Umbilical cord (tissue), 2 donors: ENCODE results near the gene NELFCD. TPM values are rescaled to one million over a fixed set of nuclear protein-coding genes. Genes with fewer than 3 reads are reported as not detected.
"Not testable (repeated sequence)": the region's sequence is repeated elsewhere in the genome, so short reads cannot be mapped to it uniquely, and the experiment has no call there.

Experiments
- DNase-seq: peaks from one replicate; pipeline ENCODE4 v3.0.0-alpha.2; 2015; ENCODE audit warnings: low spot score
- total RNA-seq: library from RNA; depleted of rRNA; stranded (reverse); fragments of >200 nt; gene quantifications from one replicate; pipeline ENCODE4 v1.2.3, GENCODE V29; 2014; ENCODE audit warnings: low replicate concordance; ENCODE audit not compliant: insufficient read depth

NELFCD gene, protein sequence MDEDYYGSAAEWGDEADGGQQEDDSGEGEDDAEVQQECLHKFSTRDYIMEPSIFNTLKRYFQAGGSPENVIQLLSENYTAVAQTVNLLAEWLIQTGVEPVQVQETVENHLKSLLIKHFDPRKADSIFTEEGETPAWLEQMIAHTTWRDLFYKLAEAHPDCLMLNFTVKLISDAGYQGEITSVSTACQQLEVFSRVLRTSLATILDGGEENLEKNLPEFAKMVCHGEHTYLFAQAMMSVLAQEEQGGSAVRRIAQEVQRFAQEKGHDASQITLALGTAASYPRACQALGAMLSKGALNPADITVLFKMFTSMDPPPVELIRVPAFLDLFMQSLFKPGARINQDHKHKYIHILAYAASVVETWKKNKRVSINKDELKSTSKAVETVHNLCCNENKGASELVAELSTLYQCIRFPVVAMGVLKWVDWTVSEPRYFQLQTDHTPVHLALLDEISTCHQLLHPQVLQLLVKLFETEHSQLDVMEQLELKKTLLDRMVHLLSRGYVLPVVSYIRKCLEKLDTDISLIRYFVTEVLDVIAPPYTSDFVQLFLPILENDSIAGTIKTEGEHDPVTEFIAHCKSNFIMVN
- total RNA-seq, result 28.2 TPM

DNA sequence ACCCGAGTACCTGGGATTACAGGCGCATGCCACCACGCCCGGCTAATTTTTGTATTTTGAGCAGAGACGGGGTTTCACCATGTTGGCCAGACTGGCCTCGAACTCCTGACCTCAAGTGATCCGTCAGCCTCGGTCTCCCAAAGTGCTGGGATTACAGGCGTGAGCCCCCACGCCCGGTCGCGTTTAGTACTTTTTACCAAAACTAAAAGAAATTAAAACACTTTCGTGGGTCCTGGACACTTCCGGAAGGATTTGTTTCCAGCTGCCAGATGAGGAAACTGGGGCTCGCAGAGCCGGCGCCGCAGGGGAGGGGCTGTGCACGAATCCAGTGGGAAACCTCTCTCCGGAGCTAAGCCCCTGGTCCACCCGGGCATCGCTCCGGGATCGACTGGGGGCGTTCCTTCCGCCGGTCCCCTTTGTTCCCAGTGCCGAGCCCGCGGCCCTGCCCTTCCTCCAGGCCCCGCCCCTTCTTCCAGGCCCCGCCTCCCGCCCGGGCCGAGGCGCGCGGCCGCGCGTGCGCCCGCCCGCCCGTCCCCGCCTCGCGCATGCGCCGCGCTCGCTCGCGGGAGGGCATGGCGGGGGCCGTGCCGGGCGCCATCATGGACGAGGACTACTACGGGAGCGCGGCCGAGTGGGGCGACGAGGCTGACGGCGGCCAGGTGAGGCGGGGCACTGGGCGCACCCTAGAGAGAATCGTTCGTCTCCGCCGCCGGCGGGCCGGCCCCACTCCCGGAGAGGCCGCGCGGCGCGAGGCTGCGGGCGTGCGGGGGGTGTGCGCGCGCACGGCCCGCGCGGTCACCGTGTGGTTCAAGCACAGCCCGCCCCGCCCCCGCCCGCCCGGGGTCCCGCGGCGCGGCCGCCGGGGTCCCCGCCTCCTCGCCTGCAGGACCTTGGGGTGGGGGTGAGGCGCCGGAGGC is at the start of gene NELFCD:
Gene NELFCD (plus strand): TSS at position 546 of the 917 bp plus-strand sequence. CDS start 54 bp downstream, at position 600.
- peak; percentile 89 for DNase-seq

DNA sequence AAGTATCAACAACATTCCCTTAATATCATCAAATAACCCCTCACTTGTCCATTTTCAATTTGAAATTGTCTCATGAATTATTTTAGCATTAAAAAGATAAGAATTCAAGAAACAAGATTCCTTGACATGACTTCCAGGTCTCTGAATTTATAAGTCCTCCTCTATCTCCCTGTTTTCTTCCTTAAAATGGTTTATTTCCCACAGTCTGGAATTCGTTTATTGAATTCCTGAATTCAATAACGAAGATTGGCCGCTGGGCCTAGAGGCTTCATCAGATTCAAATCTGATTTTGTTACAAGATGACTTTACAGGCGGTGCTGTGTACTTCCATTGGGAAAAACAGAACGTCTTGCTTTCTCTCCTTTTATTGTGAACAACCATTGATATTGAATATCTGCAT is 48.9 kb upstream of the NELFCD start:
- no peak for DNase-seq

DNA sequence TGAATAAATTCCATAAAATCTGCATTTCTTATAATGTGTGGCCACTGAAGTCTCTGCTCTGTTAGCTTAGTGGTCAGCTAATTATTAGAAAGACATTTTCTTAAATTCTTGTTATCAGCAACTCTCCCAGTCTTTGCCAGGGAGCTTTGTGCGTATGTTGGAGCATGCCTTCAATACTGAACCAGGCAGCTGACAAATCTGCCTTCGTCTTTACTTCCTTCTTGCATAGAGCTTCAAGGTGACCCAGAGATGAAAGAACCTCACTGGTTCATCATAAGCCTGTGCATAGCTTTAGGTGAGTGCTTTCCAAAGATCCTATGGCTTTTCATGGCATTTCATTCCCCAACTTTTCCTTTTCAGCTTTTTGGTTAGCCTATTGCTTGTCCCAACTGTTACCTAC is 43.0 kb upstream of the NELFCD start:
- no peak for DNase-seq

DNA sequence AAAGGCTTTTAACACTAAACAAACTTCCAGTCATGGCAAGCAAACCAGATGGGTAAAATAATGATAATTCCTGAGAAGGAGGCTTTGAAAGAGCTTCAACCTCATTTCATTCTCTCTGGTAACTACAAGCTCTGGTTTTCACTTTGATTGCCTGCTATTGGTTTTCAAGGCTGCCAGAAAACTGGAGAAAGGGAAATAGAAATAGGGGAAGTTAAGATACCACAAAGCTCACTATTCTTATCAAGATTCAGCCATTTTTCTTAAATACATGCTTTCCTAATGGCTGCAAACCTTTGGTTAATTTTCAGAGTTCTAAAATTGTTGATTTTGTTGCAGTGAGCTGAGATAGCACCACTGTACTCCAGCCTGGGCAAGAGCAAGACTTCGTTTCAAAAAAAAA is 42.5 kb upstream of the NELFCD start:
- no peak for DNase-seq

DNA sequence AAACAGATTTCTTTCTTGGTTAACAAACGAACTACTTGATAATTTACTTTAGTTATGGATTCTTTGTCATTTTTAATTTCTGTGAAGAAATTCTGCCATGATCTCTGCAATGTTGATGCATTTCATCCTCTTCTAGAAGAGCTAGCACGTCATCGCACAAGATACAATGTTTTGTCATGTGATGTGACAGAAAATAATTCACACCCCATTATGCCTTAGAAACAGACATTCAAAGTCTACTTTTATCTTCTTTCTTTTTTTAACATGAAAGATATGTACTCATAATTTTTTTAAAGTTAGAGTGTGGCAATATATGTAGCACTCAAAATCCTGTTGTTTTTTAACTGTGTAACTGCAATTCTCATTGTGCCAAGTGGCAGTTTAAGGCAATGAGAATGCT is 39.6 kb upstream of the NELFCD start:
- no peak for DNase-seq

DNA sequence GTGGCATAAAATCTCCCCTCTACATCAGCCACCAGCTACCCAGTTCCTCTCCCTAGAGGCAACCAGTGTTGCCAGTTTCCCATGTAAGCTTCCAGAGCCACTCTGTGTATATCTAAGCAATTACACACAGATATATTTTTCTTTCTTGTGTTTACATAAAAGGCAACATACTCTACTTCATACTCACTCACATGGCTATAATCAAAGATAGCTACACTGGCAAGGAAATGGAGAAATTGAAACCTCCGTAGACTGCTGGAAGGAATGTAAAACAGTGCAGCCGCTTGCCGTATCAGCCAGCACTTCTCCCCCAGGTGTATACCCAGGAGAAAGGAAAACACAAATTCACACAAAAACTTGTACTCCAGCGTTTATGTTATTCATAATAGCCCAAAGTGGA is 38.5 kb upstream of the NELFCD start:
- no peak for DNase-seq

DNA sequence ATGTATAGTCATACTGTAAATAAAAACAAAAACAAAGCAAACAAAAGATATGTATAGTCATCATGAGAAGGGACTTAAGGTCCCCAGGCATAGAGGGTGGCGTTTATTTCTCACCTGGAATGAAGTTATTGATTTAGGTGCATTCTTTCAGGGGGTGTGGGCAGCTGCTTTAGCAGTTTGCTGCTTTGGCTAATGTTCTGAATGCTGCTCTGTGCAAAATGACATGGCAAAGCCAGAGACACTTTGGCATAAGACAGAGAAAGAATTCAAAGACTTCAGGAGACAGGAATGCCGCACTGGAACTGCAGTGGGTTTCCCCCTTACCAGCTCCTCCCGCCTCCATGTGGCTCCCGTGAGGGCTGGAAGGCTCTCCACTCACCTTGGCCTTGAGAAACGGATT is 36.4 kb upstream of the NELFCD start:
- DNase-seq, result no peak

DNA sequence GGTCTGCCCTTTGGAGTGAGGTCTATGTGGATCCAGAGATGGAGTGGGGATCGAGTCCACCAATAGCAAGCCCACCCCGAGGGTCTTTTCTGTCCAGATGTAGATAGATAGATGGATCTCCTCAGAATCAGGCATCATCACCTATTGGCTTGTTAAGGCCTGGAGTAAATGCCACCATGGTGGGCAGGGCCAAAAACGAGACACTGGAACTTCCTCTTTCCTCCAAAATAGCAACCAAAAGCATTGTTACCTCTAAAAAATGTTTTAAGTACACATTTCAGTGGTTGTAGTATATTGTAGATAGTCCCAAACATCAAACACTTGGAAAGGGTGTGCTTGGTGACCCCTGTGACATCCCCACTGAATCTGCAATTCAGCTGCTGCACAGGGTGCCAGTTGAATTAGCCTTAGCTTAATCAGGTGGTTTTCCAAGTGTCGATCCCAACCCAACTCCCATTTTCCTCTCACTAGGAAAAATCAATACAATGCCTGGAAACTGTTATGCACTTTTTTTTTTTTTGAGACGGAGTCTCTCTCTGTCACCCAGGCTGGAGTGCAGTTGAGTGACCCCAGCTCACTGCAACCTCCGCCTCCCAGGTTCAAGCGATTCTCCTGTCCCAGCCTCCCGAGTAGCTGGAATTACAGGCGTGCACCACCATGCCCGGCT is 35.0 kb upstream of the NELFCD start:
- DNase-seq, result no peak

DNA sequence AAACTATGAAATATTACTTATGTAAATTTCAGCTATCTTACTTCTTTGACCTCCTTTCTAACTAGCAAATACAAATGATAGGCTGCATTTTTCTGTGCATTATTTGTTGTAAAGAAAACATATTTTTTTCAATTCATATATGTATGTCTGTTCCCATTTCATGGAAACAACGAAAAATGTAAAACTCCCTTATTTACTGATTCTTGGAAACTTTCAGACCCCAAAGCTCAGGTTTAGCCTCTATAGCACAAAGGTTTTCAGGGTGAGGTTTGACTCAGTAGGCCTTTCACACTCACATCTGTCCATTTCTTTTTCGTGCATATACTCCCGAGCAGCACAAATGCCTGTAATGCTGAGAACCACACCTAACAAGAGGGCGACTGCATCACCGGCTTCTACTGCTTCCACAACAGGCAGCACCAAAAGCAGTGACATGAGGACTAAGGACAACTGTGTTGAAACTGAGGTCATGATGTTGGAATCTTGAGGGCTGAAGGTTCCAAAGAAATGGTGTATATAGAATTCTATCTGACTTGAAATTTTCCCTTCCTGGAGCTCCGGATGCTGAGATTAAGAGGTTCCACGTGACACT is 33.2 kb upstream of the NELFCD start:
- DNase-seq, result not testable (repeated sequence)

DNA sequence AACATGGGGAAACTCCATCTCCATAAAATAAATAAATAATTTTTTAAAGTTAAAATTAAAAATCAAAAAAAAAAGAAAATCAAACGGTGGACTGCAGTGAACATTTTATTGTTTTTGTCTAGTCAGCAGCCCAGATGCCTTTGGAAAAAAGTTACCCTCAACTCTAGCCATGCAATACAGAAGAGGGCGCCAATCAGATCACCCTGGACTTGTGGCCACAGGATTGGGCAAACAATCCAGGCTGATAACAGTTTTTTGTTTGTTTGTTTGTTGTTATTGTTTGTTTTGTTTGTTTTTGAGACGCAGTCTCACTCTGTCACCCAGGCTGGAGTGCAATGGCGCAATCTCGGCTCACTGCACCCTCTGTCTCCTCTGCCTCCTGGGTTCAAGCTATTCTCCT is 30.5 kb upstream of the NELFCD start:
- no peak for DNase-seq

DNA sequence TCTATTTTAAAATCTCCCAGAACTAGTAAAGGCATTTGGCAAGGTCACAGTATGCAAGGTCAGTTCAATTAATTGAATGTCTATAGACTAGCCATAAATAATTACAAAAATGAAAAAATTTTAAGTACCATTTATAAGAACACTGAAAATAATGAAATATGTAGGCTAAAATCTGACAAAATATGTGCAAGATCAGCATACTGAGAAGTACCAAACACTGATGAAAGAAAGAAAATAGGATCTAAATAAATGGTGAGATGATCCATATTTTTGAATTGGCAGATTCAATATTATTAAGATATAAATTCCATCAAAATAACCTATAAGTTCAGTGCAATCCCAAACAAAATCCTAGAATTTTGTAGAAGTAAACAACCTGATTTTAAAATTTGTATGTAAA is 28.0 kb upstream of the NELFCD start:
- no peak for DNase-seq

DNA sequence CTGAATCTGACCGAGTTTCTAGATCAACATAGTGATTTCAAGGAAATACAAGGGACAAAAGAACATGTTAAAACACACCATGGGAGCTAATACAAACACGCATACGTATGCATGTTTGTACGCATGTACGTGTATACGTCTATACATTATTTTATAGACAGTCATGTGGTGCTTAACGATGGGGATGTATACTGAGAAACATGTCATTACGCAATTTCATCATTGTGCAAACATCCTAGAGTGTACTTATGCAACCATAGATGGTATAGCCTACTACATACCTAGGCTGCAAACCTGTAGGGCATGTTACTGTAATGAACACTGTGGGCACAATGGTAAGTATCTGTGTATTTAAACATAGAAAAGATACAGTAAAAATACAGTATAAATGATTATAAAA is 25.0 kb upstream of the NELFCD start:
- DNase-seq, result no peak

DNA sequence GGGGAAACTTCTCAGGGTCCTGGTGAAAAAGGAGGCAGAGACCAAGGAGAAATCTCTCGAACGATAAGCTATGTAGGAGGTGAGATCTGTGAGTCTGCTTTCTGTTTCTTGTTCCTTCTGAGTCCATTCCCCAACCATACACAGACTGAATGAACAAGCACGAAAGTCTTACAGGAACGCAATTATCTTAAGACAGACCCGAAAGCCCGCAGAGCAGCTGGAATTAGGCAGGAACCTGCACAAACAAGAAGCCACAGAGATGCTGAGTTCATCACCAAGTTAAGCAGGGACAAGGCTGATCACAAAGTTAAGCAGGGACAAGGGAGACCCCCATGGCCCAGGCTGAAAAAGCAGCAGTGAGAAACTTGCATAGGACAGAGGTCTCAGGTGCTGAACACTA is 21.4 kb upstream of the NELFCD start:
- DNase-seq, result no peak

DNA sequence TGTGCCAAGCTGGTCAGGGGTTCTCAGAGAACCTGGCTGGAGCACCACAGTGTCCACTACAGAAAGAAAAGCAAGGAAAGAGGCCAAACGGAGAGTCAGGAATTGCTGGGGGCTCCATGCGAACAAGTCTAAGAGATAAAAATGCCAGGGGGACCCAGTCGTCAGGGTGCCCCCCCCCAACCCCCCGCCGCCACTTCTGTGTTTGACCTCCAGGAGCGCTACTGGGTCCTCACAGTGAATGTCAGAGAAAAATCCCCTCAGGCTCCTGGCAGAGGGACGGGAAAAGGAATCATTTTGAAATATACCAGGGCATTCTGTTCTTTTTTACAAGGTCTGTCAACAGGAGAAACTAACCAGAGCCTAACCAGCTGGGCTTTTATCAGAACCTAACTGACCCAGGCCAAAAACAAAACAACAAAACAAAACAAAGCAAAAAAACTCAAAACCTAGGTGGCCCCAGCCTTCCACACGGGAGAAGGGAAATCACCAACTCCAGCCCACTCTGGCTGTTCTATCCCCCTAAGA is 17.9 kb upstream of the NELFCD start:
- DNase-seq, result no peak

DNA sequence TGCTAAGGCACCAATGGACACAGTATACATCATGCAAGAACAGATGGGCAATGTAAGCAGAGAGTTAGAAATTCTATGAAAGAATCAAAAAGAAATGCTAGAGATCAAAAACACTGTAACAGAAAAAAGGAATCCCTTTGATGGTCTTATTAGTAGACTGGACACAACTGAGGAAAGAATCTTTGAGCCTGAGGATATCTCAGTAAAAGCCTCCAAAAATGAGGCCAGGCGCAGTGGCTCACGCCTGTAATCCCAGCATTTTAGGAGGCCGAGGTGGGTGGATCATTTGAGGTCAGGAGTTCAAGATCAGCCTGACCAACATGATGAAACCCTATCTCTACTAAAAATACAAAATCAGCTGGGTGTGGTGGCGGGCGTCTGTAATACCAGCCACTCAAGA is 17.1 kb upstream of the NELFCD start:
- not testable (repeated sequence) for DNase-seq

DNA sequence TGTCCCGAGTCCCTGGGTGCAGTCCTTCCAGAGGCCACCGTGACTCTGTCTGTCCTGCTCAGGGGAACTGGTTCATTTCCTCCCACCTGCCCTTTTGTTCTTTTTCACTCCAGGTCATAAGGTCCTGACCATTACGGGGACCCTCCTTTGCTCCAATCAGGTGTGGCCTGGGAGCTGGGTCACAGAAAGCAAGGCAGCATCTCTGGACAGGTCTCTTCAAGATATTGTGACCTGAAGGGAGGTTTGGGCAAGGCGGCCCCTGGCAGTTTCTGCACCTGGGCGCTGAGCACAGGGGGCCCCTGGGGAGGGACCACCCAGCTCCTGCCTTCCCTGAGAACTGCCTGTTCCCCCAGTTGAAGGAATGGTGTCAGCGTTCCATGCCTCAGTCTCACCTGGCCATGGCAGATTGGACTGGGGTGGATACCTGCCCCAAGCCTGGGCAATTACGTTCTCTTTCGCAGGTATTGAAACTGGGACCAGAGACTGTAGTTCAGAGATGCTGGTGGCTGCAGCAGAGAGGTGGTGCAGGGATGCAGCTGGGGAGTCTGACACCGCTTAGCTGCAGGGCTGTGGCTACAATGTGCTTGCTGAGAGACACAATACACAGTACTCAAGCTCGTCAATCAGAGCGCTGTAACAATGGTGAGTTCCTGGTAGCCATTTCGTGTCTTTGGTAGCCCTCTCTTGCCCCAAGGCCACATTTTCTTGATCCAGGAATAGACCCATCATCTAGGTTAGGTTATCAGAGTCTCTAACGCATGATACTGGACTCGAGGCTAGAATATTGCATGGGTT is 15.6 kb upstream of the NELFCD start:
- no peak for DNase-seq

DNA sequence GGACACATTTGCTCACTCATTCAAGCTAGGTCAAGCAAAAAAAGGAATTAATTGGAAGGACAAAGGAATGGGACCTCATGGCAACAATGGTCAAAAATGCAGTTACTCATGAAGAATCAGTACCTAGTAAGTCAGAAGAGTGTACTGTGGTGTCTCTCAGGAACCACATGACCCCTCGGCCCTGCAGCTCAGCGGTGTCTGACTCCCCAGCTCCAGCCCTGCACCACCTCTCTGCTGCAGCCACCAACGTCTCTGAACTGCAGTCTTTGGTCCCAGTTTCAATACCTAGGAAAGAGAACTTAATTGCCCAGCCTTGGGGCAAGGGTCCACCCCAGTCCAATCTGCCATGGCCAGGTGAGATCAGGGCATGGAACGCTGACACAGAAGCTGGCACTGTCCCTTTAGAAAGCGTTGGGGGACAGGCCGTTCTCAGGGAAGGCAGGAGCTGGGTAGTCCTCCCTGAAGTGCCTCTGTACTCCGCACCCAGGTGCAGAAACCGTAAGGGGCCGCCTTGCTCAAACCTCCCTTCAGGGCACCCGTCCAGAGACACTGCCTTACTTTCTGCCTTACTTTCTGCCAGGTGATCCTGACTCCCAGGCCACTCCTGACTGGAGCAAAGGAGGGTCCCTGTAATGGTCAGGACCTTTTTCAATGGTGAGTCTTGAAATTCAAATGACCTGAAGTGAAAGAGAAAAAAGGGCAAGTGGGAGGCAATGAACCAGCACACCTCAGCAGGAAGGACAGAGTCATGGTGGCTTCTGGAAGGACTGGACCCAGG is 13.2 kb upstream of the NELFCD start:
- DNase-seq, result no peak

DNA sequence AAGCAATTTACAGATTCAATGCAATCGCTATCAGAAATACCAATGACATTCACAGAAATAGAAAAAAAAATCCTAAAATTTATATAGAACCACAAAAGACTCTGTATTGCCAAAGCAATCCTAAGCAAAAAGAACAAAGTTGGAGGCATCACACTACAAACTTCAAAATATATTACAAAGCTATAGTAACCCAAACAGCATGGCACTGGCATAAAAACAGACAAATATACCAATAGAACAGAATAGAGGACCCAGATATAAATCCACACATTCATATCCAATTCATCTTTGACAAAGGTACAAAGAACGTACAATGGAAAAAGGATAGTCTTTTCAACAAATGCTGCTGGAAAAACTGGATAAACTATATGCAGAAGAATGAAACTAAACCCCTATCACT is 11.6 kb upstream of the NELFCD start:
- DNase-seq, result no peak

DNA sequence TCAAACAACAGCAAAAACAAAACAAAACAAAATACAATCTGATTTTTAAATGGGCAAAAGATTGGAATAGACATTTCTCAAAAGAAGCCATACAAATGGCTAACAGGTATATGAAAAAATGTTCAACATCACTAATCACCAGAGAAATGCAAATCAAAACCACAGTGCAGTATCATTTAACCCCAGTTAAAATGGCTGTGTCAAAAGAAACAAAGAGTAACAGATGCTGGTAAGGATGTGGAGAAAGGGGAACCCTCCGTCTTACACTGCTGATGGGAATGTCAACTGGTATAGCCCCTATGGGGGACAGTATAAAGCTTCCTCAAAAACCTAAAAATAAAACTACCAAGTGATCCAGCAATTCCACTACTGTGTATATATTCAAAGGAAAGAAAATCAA is 10.9 kb upstream of the NELFCD start:
- no peak for DNase-seq

DNA sequence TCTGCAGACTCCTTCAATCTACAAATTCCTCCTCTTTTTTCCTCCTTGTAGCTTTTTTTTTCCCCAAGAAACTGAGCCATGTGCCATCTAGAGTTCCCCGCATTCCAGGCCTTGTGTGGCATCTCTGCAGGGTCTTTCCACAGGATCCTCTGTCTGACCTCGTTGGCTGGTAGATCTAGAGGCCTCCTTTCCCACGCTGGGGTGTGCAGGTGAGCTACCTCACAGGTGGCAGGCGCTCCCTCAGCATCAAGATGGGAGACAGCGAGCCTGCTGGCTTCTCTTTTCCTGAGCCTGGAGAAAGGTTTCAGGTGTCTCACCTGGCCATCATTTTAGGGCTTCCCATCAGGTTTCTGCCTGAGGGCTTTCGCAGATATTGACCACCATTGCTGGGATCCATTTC is 9.6 kb upstream of the NELFCD start:
- no peak for DNase-seq
